Astrocyte (in vitro differentiated cells and primary cell): ENCODE measurements around the gene AQP12B. TPM values are rescaled to one million over a fixed set of nuclear protein-coding genes. Genes with fewer than 3 reads are reported as not detected.

ENCODE experiments used
- DNase-seq: peaks from one replicate; pipeline ENCODE4 v3.0.0-alpha.2; 2010; ENCODE audit warnings: low read depth
- FAIRE-seq: peaks from 2 replicates; lab custom pipeline; 2011; peaks lifted over from hg19 to GRCh38; lab: Jason Lieb, UNC
- H2AFZ ChIP-seq: 2 replicates; pipeline ENCODE4 v1.6.0; 2012; ENCODE audit warnings: low read depth, low read length, inconsistent platforms
- H3K27ac ChIP-seq: 2 replicates; pipeline ENCODE4 v1.5.1; 2011; ENCODE audit warnings: low read depth, low read length, inconsistent platforms
- H3K27me3 ChIP-seq: 2 replicates; pipeline ENCODE4 v1.6.0; 2011; ENCODE audit warnings: low read length, inconsistent platforms; ENCODE audit not compliant: insufficient read depth
- H3K36me3 ChIP-seq: 2 replicates; pipeline ENCODE4 v1.5.1; 2011; ENCODE audit warnings: low read length, inconsistent platforms; ENCODE audit not compliant: insufficient read depth
- H3K4me1 ChIP-seq: 2 replicates; pipeline ENCODE4 v1.5.1; 2011; ENCODE audit warnings: low read length, inconsistent platforms; ENCODE audit not compliant: insufficient read depth
- H3K4me2 ChIP-seq: 2 replicates; pipeline ENCODE4 v1.6.0; 2012; ENCODE audit warnings: low read length, inconsistent platforms
- H3K4me3 ChIP-seq: 2 replicates; pipeline ENCODE4 v1.5.1; 2011; ENCODE audit warnings: low read depth, mild to moderate bottlenecking, low read length, inconsistent platforms; ENCODE audit not compliant: insufficient read depth
- H3K79me2 ChIP-seq: 2 replicates; pipeline ENCODE4 v1.6.0; 2012; ENCODE audit warnings: mild to moderate bottlenecking, low read length, inconsistent platforms; ENCODE audit not compliant: insufficient read depth
- H3K9ac ChIP-seq: 2 replicates; pipeline ENCODE4 v1.6.0; 2012; ENCODE audit warnings: mild to moderate bottlenecking, low read length, inconsistent platforms
- H3K9me3 ChIP-seq: 2 replicates; pipeline ENCODE4 v1.5.1; 2012; ENCODE audit warnings: low read depth, mild to moderate bottlenecking, low read length, inconsistent platforms; ENCODE audit not compliant: insufficient read depth
- H4K20me1 ChIP-seq: 2 replicates; pipeline ENCODE4 v1.6.0; 2012; ENCODE audit warnings: low read length, inconsistent platforms; ENCODE audit not compliant: insufficient read depth
- H3K27ac Mint-ChIP-seq: one replicate; pipeline ENCODE4 v1.8.0; 2021; ENCODE audit warnings: mild to moderate bottlenecking, mixed read lengths; ENCODE audit not compliant: unreplicated experiment
- H3K27me3 Mint-ChIP-seq: one replicate; pipeline ENCODE4 v1.8.0; 2021; ENCODE audit warnings: low read depth, mixed read lengths; ENCODE audit not compliant: unreplicated experiment
- H3K36me3 Mint-ChIP-seq: one replicate; pipeline ENCODE4 v1.8.0; 2021; ENCODE audit warnings: low read depth, mixed read lengths; ENCODE audit not compliant: unreplicated experiment
- H3K4me1 Mint-ChIP-seq: one replicate; pipeline ENCODE4 v1.8.0; 2021; ENCODE audit warnings: low read depth, mixed read lengths; ENCODE audit not compliant: unreplicated experiment
- H3K4me3 Mint-ChIP-seq: one replicate; pipeline ENCODE4 v1.8.0; 2021; ENCODE audit warnings: mild to moderate bottlenecking, moderate library complexity, mixed read lengths; ENCODE audit not compliant: unreplicated experiment
- H3K9me3 Mint-ChIP-seq: one replicate; pipeline ENCODE4 v1.8.0; 2021; ENCODE audit warnings: mild to moderate bottlenecking, mixed read lengths; ENCODE audit not compliant: unreplicated experiment
- CTCF ChIP-seq: IDR thresholded peaks from 2 replicates; pipeline ENCODE4 v1.5.1; 2011; ENCODE audit warnings: low read depth, mild to moderate bottlenecking, inconsistent platforms, low read length, moderate library complexity; ENCODE audit not compliant: insufficient read depth
- EZH2 ChIP-seq: IDR thresholded peaks from 2 replicates; pipeline ENCODE4 v1.6.1; 2012; ENCODE audit warnings: mild to moderate bottlenecking, low read length, inconsistent platforms; ENCODE audit not compliant: insufficient read depth
- total RNA-seq: library from RNA; stranded (reverse); gene quantifications from 2 replicates; pipeline ENCODE4 v1.2.1, GENCODE V29; 2021

Gene AQP12B
- total RNA-seq, 1 donor from 2014 or later = not detected

GRCh38 chr2:240645346-240645745 lies 37.3 kb downstream of the AQP12B start:
- no peaks in the 10 kb centered on the region for H3K36me3 Mint-ChIP-seq
- FAIRE-seq (no peak), DNase-seq (no peak)
- TF ChIP-seq EZH2 (no peak), CTCF (no peak)
- no peak overlapping the region for H3K4me2 ChIP-seq
- no peak overlapping the region for H3K4me3 Mint-ChIP-seq
- no peak overlapping the region for H3K27ac Mint-ChIP-seq
- no peaks in the 10 kb centered on the region for H3K9me3 ChIP-seq
- H3K27ac ChIP-seq = no peak overlapping the region
- H3K9ac ChIP-seq = no peak overlapping the region
- no peak overlapping the region for H2AFZ ChIP-seq
- peaks cover 51% of the 10 kb centered on the region for H3K27me3 Mint-ChIP-seq
- no peaks in the 10 kb centered on the region for H3K4me1 Mint-ChIP-seq
- no peak overlapping the region for H3K4me3 ChIP-seq
- no peaks in the 10 kb centered on the region for H3K36me3 ChIP-seq
- peaks cover 24% of the 10 kb centered on the region for H3K27me3 ChIP-seq
- no peaks in the 10 kb centered on the region for H4K20me1 ChIP-seq
- no peaks in the 10 kb centered on the region for H3K4me1 ChIP-seq
- H3K9me3 Mint-ChIP-seq = no peaks in the 10 kb centered on the region
- H3K79me2 ChIP-seq = no peaks in the 10 kb centered on the region

- Mint-ChIP-seq H3K9me3 (no peaks in the 10 kb centered on the region), H3K27me3 (peaks cover 48% of the 10 kb centered on the region), H3K27ac (no peak overlapping the region), H3K4me3 (no peak overlapping the region), H3K36me3 (no peaks in the 10 kb centered on the region), H3K4me1 (no peaks in the 10 kb centered on the region)
- Histone ChIP-seq H3K79me2 (no peaks in the 10 kb centered on the region), H4K20me1 (no peaks in the 10 kb centered on the region), H3K4me3 (no peak overlapping the region), H3K9me3 (no peaks in the 10 kb centered on the region), H3K9ac (no peak overlapping the region), H3K4me2 (no peak overlapping the region), H3K27me3 (peaks cover 19% of the 10 kb centered on the region), H2AFZ (no peak overlapping the region), H3K4me1 (no peaks in the 10 kb centered on the region), H3K36me3 (no peaks in the 10 kb centered on the region), H3K27ac (no peak overlapping the region)
- TF ChIP-seq EZH2 (no peak), CTCF (no peak)
- FAIRE-seq = no peak
- no peak for DNase-seq
Measured at GRCh38 chr2:240644859-240645301, 37.8 kb downstream of the AQP12B start.

- Histone ChIP-seq H3K4me1 (no peaks in the 10 kb centered on the region), H3K79me2 (no peaks in the 10 kb centered on the region), H3K4me2 (no peak overlapping the region), H3K9ac (no peak overlapping the region), H3K27ac (no peak overlapping the region), H3K27me3 (peaks cover 18% of the 10 kb centered on the region), H2AFZ (no peak overlapping the region), H4K20me1 (no peaks in the 10 kb centered on the region), H3K4me3 (no peak overlapping the region), H3K9me3 (no peaks in the 10 kb centered on the region), H3K36me3 (no peaks in the 10 kb centered on the region)
- H3K27me3 Mint-ChIP-seq = peaks cover 44% of the 10 kb centered on the region
- DNase-seq (no peak), FAIRE-seq (no peak)
- H3K9me3 Mint-ChIP-seq = no peaks in the 10 kb centered on the region
- no peaks in the 10 kb centered on the region for H3K36me3 Mint-ChIP-seq
- TF ChIP-seq EZH2 (no peak), CTCF (no peak)
- no peaks in the 10 kb centered on the region for H3K4me1 Mint-ChIP-seq
- H3K27ac Mint-ChIP-seq = no peak overlapping the region
- no peak overlapping the region for H3K4me3 Mint-ChIP-seq
Measured at GRCh38 chr2:240644171-240644651, 38.5 kb downstream of the AQP12B start.
